ENCODE results near the gene TNS4. TPM values are rescaled to one million over a fixed set of nuclear protein-coding genes. Genes with fewer than 3 reads are reported as not detected.
"Not testable (repeated sequence)": the region's sequence is repeated elsewhere in the genome, so short reads cannot be mapped to it uniquely, and the experiment has no call there.

Gene TNS4
- not detected in 2 replicates for total RNA-seq

GRCh38 chr17:40501499-40501911, at the start of gene TNS4:
TSS of gene TNS4 (minus strand) at chr17:40501623. CDS start at chr17:40496425, 5,198 bp downstream.
- no peak for DNase-seq (ENCODE audit: low read depth in 2 of 2)

GRCh38 chr17:40550608-40551007, 49.2 kb upstream of the TNS4 start:
- DNase-seq (ENCODE audit: low read depth in 2 of 2), result no peak

GRCh38 chr17:40548982-40549685, 47.7 kb upstream of the TNS4 start:
- peak in 1 of 2 donors; percentile 85 for DNase-seq (ENCODE audit: low read depth in 2 of 2)

- DNase-seq (ENCODE audit: low read depth in 2 of 2), result no peak
Measured at GRCh38 chr17:40548491-40548981, 47.1 kb upstream of the TNS4 start.

GRCh38 chr17:40547785-40548478, 46.5 kb upstream of the TNS4 start:
- no peak for DNase-seq (ENCODE audit: low read depth in 2 of 2)

- DNase-seq (ENCODE audit: low read depth in 2 of 2), result no peak
Measured at GRCh38 chr17:40547079-40547784, 45.8 kb upstream of the TNS4 start.

GRCh38 chr17:40546497-40546896, 45.1 kb upstream of the TNS4 start:
- DNase-seq (ENCODE audit: low read depth in 2 of 2), result not testable (repeated sequence)

GRCh38 chr17:40545660-40546059, 44.2 kb upstream of the TNS4 start:
- DNase-seq (ENCODE audit: low read depth in 2 of 2), result no peak

- peak; percentile 54 to 93 for DNase-seq (ENCODE audit: low read depth in 2 of 2)
Measured at GRCh38 chr17:40542558-40543411, 41.4 kb upstream of the TNS4 start.

- no peak for DNase-seq (ENCODE audit: low read depth in 2 of 2)
Measured at GRCh38 chr17:40541873-40542557, 40.6 kb upstream of the TNS4 start.

- no peak for DNase-seq (ENCODE audit: low read depth in 2 of 2)
Measured at GRCh38 chr17:40541060-40541872, 39.8 kb upstream of the TNS4 start.

- no peak for DNase-seq (ENCODE audit: low read depth in 2 of 2)
Measured at GRCh38 chr17:40540448-40540847, 39.0 kb upstream of the TNS4 start.

- no peak for DNase-seq (ENCODE audit: low read depth in 2 of 2)
Measured at GRCh38 chr17:40539711-40540411, 38.4 kb upstream of the TNS4 start.

- DNase-seq (ENCODE audit: low read depth in 2 of 2), result peak in 1 of 2 donors; percentile 55
Measured at GRCh38 chr17:40538936-40539705, 37.7 kb upstream of the TNS4 start.

- no peak for DNase-seq (ENCODE audit: low read depth in 2 of 2)
Measured at GRCh38 chr17:40538019-40538935, 36.9 kb upstream of the TNS4 start.

- peak; percentile 45 to 81 for DNase-seq (ENCODE audit: low read depth in 2 of 2)
Measured at GRCh38 chr17:40536295-40537171, 35.1 kb upstream of the TNS4 start.
